ENCODE measurements around the gene MARCHF3. TPM values are rescaled to one million over a fixed set of nuclear protein-coding genes. Genes with fewer than 3 reads are reported as not detected.

The MARCHF3 gene
- total and polyA plus RNA-seq, 10 of the 15 experiments (the other 5 are each of a cell fraction or from before 2014, with no cell fraction given) = 3.6 to 24.1 (median 11.3) TPM

- no peak for TF ChIP-seq RFX5 (IDR thresholded peaks at IDR 0.05; ENCODE audit: low read depth, low read length)
- TF ChIP-seq NKRF (conservative IDR thresholded peaks at IDR 0.05) = no peak
- no peak for TF ChIP-seq SUZ12 (IDR thresholded peaks at IDR 0.05; ENCODE audit: unreplicated experiment)
- TF ChIP-seq KDM1A (IDR thresholded peaks at IDR 0.05; ENCODE audit: borderline replicate concordance) = no peak
- no peak for TF ChIP-seq POLR2AphosphoS5 (IDR thresholded peaks at IDR 0.05; ENCODE audit: low read length)
- TF ChIP-seq ZBTB40 (IDR thresholded peaks at IDR 0.05; ENCODE audit: borderline replicate concordance) = no peak
- TF ChIP-seq GABPA (IDR thresholded peaks at IDR 0.05; ENCODE audit: low read depth) = peak; percentile 49; the same call in 1 of the 2 replicates
- TF ChIP-seq NFYA (IDR thresholded peaks at IDR 0.05; ENCODE audit: borderline replicate concordance, low read depth, low read length) = no peak
- TF ChIP-seq BCLAF1 (IDR thresholded peaks at IDR 0.05) = no peak
- TF ChIP-seq TARDBP (IDR thresholded peaks at IDR 0.05; ENCODE audit: borderline replicate concordance) = no peak
- peak; percentile 92 for TF ChIP-seq NFIC (IDR thresholded peaks at IDR 0.05; ENCODE audit: low read depth, low read length)
- no peak for TF ChIP-seq SREBF1 (IDR thresholded peaks at IDR 0.05; ENCODE audit: low read length)
- 0 out of 2 replicates have a peak, but pooled peaks have one; percentile 83 for TF ChIP-seq RCOR1 (conservative IDR thresholded peaks at IDR 0.05; ENCODE audit: low read depth, low read length)
- peak; percentile 93 for TF ChIP-seq RELB (IDR thresholded peaks at IDR 0.05; ENCODE audit: low read depth)
- TF ChIP-seq EP300 (IDR thresholded peaks at IDR 0.05; ENCODE audit: borderline replicate concordance in 1 of 2, control insufficient read depth in 1 of 2, low read depth in 2 of 2, low read length in 2 of 2) = peak; percentile 57 to 78; a peak in 2 of 4 replicates
- TF ChIP-seq ZNF207 (IDR thresholded peaks at IDR 0.05; ENCODE audit: borderline replicate concordance) = no peak
- peak; percentile 89 for TF ChIP-seq ATF2 (IDR thresholded peaks at IDR 0.05; ENCODE audit: low read length)
- no peak for TF ChIP-seq STAT1 (conservative IDR thresholded peaks at IDR 0.05)
Measured at GRCh38 chr5:126988021-126988569, 42.3 kb downstream of the MARCHF3 start (continued).

Data from GM12878 (cell line).